Activated gamma-delta T cell (primary cell): ENCODE data around the gene CDK3.

Experiments
- DNase-seq: peaks from one replicate; lab custom pipeline; 2025; lab: John Stamatoyannopoulos, UW

CDK3 gene

DNA sequence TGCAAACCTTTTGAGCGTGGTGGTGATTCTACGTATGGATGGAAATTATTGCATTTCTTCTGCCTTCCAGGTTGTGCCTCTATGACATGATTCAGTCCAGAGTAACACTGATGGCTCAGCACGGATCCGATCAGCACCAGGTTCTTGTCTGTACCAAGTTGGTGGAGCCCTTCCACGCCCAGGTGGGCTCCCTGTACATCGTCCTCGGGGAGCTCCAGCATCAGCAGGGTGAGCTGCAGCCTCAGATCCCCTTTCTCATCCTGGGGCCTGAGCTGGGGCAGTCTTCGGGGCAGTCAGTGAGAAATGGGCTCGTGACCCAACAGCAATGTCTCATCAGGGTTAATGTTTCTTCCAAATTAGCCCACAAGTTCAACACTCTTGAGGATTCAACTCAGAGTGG lies 9.3 kb upstream of the CDK3 start:
- DNase-seq, result no peak

GRCh38 chr17:75994802-75995370 lies 5.8 kb upstream of the CDK3 start:
- DNase-seq, result no peak

- no peak for DNase-seq
Observed at GRCh38 chr17:75995385-75995925, 5.2 kb upstream of the CDK3 start.

GRCh38 chr17:75996665-75997590 lies 3.7 kb upstream of the CDK3 start:
- DNase-seq, result no peak

DNA sequence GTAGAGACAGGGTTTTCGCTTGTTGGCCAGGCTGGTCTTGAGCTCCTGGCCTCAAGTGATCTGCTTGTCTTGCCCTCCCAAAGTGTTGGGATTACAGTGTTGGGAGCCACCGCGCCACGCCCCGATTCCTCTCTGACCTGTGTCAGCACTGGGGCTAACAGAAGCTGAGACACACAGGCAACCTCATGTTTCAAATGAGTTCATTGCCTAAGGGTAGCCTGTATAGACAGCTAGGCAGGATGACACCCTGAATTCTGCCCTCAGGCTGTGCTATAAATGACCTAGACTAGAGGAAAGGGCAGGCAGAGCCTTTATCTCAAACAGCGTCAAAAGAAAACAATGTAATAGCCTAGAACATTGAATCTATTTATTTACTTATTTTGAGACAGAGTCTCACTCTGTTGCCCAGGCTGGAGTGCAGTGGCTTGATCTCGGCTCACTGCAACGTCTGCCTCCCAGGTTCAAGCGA lies 2.3 kb upstream of the CDK3 start:
- DNase-seq, result no peak

GRCh38 chr17:76000016-76000754 lies 470 bp upstream of the CDK3 start:
- DNase-seq, result peak; percentile 41

DNA sequence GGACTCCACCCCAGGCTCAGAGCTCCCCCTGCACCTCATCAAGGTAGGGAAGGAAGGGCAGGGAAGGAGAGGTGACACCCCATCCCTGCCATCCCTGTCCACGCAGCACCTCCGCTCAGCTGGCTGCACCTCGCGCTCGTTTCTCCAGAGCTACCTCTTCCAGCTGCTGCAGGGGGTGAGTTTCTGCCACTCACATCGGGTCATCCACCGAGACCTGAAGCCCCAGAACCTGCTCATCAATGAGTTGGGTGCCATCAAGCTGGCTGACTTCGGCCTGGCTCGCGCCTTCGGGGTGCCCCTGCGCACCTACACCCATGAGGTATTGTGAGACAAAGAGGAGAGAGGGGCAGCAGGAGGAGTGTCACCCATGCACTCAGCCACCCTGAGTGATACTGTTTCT lies 1.4 kb downstream of the CDK3 start:
- no peak for DNase-seq

DNA sequence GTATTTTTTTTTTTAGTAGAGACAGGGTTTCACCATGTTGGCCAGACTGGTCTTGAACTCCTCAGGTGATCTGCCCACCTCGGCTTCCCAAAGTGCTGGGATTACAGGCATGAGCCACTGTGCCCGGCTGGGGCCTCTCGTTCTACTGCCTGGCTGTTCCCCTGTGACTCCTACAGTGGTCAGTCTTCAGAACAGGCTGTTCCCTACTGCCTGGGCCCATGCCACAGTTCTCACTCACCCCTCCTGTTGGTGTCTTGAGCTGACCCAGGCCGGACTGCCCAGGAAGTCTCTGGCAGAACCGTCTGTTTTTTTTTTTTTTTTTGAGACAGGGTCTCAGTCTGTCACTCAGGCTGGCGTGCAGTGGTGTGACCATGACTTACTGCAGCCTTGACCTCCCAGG lies 3.3 kb downstream of the CDK3 start:
- no peak for DNase-seq

DNA sequence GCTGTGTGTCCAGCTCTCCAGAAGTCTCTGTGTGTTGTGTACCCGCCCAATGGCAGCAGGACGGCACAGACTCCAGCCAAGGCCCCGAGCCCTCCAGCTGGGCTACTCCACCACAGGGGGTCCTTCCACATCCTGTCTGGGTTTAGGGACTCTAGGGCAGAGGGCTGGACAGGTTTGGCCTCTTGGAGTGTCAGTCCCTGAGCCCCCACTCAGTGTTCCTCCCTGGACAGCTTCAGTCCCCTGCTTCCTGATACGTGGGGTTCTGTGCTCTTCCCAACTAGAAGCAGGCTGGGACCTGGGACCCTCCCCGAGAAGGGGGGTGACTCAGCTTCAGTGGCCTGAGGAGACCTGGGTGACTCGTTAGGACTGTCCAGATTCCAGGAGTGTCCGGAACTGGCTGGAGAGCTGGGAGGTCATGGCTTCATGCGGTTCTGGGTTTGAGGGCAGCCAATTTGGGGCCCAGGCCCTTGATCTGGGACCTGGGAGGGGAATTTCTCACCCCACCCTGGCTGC lies 4.2 kb downstream of the CDK3 start:
- DNase-seq, result no peak

DNA sequence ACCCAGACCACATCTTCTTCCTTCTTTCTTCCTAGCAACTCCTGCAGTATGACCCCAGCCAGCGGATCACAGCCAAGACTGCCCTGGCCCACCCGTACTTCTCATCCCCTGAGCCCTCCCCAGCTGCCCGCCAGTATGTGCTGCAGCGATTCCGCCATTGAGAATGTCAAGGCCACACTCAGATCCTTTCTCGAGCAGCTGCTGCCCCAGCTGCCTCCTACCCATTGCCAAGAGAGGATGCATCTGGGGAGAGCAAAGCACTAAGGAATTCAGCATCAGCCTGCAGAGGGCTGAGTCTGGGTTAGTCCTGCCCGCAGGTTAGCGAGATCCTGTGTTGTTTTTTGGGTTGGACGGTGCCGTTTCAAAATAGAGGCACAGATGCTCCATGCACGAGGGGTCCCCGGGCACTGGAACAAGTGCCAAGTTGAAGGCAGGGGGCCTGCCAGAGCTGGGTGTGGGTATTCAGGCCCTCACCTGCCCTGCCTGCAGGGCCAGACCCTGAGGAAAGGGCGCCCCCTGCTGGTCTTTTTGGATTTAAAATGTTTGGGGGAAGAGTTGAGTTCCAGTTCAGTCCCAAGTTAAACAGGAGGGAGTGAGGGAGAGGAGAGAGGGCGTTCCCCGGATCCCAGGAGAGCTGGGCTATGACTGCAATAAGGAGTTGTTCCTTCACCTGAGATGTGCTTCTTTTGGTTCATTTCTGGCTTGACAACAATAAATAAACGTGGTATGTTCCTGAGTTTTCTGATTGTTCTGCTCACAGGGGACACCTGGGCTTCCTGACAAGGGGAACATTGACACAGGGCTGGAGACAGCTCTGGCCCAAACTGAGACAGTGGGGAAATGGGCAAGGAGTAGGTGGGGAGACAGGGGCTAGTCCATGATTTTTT lies 4.9 kb downstream of the CDK3 start:
- DNase-seq, result no peak

GRCh38 chr17:76007131-76007849 lies 6.6 kb downstream of the CDK3 start:
- DNase-seq, result no peak

DNA sequence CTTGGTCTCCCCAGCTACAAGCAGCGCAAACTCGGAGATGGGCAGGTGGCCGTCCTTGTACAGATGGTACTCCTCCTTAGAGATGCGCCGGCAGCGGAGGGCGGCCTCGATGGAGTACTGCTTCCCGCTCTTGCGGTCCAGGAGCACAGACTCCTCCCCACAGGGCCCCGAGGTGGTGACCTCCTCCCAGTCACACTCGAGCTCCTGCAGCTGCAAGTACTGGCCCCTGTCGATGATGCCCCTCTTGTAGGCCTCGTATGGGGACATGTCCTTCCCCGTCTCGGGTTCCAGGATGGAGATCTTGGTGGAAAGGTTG lies 7.2 kb downstream of the CDK3 start:
- DNase-seq, result no peak

GRCh38 chr17:76008208-76008607 lies 7.6 kb downstream of the CDK3 start:
- DNase-seq, result no peak

GRCh38 chr17:76008630-76009425 lies 8.2 kb downstream of the CDK3 start:
- DNase-seq, result no peak

- no peak for DNase-seq
Observed at GRCh38 chr17:76009447-76009846, 8.8 kb downstream of the CDK3 start.

DNA sequence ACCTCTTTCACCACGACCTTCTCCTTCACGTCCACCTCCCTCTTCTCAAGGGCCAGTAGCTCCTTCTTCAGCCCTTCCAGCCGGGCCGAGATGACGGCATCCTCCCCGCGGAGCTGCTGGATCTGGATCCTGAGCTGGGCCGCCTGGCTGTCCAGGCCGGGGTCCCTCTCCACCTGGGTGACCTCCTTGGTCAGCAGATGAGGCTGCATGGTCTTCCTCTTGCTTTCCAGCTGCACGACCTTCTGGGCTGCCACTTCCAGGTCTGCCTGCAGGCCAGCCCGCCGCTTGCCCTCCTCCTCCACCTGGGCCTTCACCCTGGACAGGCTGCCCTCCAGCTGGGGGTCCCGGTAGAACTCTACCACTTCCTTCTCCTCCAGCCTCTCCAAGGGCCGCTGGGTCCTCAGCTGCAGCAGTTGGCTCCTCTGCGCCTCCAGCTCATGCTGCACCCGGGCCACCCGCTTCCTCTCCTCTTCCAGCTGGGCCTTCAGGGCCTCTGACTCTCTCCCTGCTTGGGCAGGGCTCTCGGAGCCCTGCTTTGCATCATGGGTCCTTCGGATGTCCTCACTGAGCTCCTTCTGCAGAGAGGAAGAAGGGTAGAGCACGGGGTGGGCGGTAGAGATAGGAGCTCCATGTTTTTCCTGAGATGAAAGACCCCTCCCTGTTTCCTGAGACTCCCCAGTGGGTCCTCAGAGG lies 9.5 kb downstream of the CDK3 start:
- DNase-seq, result no peak

GRCh38 chr17:76011951-76012350 lies 11.3 kb downstream of the CDK3 start:
- DNase-seq, result no peak

DNA sequence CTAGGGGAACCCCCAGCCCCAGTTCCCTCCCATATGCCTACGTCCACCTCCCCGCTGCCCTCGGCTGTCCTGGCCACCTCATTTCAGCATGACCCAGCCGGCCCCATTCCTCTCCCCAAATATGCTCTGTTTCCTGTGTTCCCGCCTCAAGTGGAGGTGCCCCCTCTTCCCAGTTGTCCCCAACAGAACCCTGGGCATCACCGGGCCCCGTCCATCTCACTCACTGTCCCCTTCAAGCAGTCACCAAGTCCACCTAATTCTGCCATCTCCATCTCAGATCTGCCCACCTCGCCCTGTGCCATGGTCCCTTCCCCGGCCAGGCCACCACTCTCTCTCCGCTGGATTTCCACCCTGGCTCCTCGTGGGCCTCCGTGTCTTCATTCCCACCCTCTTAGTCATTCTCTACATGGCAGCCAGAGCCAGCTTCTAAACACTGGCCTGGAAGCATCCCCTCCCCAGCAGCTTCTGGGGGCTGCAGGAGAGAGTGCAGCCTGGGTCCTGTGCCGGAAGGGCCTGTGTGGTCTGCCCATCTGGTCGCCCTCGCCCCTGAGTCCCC lies 12.8 kb downstream of the CDK3 start:
- DNase-seq, result no peak
